HG02763 (cell line): ENCODE measurements around the gene RPS6KC1.
"Not testable (repeated sequence)": the region's sequence is repeated elsewhere in the genome, so short reads cannot be mapped to it uniquely, and the experiment has no call there.

Source experiments
- ATAC-seq: cut with Tn5 transposase; IDR thresholded peaks from one replicate; pipeline ENCODE4 v1.9.1; 2021; ENCODE audit warnings: mild to moderate bottlenecking, moderate library complexity; ENCODE audit not compliant: unreplicated experiment

The RPS6KC1 gene

GRCh38 chr1:213103377-213104306, 52.6 kb downstream of the RPS6KC1 start:
- ATAC-seq, result no peak

DNA sequence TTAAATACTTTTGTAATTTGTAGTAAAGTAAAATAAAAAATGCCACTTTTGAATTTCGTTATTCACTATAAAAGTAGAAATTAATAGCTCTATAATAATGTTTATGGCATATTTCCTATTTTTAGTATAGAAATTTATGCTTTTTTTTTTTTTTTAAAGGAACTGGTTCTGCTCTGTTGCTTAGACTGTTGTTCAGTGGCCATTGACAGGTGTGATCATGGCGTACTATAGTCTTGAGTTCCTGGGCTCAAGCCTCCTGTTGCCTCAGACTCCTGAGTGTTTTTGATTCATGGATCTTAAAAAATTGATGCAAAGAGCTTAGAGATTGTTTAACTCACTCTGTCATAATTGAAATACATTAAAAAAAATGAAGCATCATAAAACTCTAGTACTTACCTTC, 53.6 kb downstream of the RPS6KC1 start:
- ATAC-seq, result no peak

- no peak for ATAC-seq
Measured at GRCh38 chr1:213106298-213106697, 55.3 kb downstream of the RPS6KC1 start.

GRCh38 chr1:213107613-213108012, 56.6 kb downstream of the RPS6KC1 start:
- ATAC-seq, result no peak

DNA sequence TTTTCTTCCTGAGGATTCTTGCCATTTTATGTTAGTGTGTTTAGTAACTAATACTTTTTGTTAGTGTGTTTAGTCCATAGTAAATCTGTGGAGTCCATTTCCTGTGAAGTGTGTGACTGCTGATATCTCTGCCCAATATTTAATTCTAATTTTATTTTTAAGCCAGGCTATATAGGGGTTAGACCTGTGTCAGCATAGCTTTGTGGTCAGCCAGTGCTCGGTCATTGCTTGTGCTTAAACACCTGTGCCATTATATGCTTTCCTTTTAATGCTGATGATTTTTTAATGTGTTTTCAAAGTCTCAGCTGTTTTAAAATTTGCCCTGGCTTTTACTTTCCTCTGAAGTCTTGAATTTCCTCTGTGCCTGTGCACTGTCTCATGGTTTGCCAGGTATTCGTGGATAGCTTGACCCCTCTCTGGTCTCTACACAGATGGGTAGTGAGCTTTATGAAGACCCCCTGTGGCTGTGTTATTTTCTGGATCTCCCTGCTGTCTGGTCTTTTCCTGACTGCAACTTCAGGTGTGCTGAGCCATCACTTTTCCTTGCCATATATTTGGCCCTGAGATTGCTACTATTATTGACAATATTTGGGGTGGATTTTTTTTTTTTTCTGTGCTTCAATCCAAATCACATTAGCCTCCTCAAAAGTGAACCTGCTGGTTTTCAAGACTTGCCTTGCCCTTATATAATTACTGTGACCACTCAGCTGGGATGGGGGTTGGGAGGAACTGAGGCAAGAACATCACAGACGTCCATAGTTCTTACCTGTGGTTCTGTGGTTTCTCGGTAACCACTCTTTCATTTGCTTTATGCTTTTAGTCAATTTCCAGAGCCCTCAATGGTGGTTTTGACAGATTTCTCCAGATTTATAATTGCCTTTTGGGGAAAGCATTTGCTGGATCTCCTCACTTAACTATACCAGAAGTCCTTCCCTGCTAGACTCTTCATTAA, 59.6 kb downstream of the RPS6KC1 start:
- no peak for ATAC-seq

- ATAC-seq, result no peak
Measured at GRCh38 chr1:213111502-213111901, 60.5 kb downstream of the RPS6KC1 start.

DNA sequence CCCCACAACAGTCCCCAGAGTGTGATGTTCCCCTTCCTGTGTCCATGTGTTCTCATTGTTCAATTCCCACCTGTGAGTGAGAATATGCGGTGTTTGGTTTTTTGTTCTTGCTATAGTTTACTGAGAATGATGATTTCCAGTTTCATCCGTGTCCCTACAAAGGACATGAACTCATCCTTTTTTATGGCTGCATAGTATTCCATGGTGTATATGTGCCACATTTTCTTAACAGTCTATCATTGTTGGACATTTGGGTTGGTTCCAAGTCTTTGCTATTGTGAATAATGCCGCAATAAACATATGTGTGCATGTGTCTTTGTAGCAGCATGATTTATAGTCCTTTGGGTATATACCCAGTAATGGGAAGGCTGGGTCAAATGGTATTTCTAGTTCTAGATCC, 61.7 kb downstream of the RPS6KC1 start:
- ATAC-seq, result not testable (repeated sequence)

GRCh38 chr1:213117699-213118180, 66.7 kb downstream of the RPS6KC1 start:
- not testable (repeated sequence) for ATAC-seq

DNA sequence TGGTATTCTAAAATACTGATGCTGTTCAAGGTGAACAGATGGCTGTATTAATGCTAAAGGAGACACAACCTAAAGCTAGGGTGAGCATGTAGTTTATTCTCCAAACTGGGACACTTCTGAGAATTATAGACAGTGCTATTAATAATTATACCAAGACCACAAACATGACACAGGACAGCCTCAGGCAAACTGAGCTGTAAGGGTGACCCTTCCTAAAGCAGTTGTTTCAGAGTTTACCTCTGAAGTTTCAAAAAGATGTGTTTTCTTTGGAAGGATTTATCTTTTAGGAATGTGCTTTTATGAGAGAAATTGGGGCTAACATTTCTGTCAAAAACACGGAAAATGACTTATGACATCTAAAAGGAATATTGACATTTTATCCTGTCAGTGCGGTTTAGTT, 68.8 kb downstream of the RPS6KC1 start:
- ATAC-seq, result no peak

GRCh38 chr1:213120386-213120785, 69.3 kb downstream of the RPS6KC1 start:
- ATAC-seq, result no peak

DNA sequence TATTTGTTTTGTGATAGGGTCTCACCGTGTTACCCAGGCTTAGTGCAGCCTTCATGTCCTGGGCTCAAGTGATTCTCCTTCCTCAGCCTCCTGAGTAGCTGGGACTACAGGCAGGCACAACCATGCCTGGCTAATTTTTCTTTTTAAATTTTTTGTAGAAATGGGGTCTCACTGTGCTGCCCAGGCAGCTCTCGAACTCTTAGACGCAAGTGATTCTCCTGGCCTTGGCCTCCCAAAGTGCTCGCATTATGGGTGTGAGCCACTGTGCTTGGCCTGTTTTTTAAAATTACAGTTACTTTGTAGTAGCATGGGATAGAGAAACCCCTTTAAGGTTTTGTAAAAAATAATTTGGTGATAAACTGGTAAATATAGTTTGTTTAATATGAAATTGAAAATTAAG, 69.9 kb downstream of the RPS6KC1 start:
- no peak for ATAC-seq

GRCh38 chr1:213122514-213122929, 71.5 kb downstream of the RPS6KC1 start:
- ATAC-seq, result no peak

DNA sequence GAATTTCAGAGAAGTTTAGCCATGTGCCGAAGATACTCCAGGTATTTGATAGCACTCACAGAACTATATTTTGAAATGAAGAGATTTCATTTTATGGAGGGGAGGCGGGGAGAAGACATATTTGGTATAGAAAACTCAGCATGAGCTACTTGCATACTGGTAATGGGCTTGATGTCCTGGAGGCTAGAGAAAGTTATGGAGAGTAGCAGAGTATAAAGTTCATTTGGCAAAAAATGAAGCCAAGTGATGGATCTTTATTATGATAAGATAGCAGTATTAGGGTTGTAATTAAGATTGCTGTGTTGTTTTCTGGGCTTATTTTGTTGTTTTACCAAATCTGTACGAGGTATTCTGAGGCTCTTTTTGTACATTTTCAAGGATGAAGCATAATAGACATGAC, 72.0 kb downstream of the RPS6KC1 start:
- ATAC-seq, result no peak

- no peak for ATAC-seq
Measured at GRCh38 chr1:213123536-213123935, 72.5 kb downstream of the RPS6KC1 start.

- ATAC-seq, result no peak
Measured at GRCh38 chr1:213124590-213124989, 73.5 kb downstream of the RPS6KC1 start.

DNA sequence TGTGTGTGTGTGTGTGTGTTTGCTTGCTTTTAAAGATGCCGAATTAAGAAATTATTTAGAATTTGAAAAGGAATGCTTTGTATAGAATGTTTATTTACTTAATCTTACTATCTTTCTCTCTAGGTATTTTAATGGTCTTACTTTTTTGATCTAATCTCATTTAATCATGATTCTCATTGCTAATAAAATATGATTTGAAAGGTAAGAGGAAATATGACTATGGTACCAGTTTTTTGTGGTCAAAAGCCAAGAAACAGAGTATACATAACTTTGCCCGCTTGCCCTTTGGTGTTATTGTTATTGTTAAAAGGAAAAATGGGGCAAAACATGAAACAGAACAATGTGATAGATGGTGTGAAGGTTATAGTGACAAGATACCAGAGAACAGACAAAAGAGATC, 74.6 kb downstream of the RPS6KC1 start:
- ATAC-seq, result no peak

- no peak for ATAC-seq
Measured at GRCh38 chr1:213127074-213127473, 76.0 kb downstream of the RPS6KC1 start.

GRCh38 chr1:213131851-213132655, 81.0 kb downstream of the RPS6KC1 start:
- no peak for ATAC-seq

DNA sequence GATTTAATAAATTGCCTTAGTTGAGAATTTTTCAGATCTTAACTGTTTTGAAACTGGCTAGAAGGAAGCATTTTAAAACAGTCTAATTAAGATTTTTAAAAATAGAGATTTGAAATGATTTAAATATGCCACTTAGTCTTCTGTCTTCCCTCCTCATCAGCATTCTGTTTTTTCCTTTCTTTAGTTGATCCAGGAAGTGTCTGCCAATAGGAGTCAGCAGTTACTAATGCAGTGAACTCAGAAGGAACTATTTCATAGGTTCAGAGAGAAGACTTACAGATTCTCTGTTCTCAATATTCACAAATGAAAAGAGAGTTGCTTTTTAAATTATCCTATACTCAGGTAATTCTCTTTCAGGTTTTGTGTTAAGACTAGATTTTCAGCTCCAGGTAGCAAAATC, 84.5 kb downstream of the RPS6KC1 start:
- ATAC-seq, result no peak

DNA sequence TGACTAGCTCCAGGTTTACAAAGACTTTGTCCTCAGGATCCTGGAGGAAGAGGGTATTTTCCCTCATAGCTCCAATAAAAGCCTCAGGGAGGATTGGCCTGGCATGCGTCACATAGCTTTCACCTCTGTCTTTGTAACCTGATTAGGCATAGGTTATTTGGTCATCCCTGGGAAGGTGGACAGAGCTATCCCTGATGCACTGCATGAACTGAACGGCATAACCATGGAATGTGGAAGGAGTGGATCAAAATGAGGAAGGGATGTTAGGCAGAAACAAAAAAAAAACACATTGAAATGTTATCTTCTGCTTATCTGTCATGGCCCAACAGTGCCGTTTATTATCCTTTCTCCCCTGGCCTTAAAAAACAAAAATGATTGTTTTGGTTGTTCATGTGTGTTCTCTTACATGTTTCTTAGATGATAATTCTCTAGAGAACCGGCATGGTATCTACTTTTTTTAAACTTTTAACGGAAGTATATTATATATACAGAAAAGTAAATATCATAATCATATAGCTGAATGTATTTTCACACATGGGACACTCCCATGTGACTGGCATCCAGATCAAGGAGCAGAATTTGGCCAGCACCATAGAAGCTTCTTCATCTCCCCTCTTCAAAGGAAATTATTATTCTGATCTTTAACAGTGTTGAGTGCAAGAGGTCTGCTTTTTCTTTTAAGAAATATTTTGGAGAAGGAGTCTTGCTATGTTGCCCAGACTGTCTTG, 85.3 kb downstream of the RPS6KC1 start:
- ATAC-seq, result no peak
